Mucosa of rectum (tissue), 2 donors: ENCODE measurements around the gene CACNA1A.
"Not testable (repeated sequence)": the region's sequence is repeated elsewhere in the genome, so short reads cannot be mapped to it uniquely, and the experiment has no call there.

Source experiments
- H3K27ac ChIP-seq, 2 donors: one replicate each; pipeline ENCODE4 v1.7.0; 2013; ENCODE audit warnings: inconsistent platforms in 2 of 2, low read depth in 2 of 2, low read length in 2 of 2
- H3K27me3 ChIP-seq, 2 donors: one replicate each; pipeline ENCODE4 v1.7.0; 2013; ENCODE audit warnings: low read length in 2 of 2; ENCODE audit not compliant: control insufficient read depth in 2 of 2, insufficient read depth in 2 of 2
- H3K36me3 ChIP-seq, 2 donors: one replicate each; pipeline ENCODE4 v1.7.0; 2013; ENCODE audit warnings: low read length in 2 of 2; ENCODE audit not compliant: control insufficient read depth in 2 of 2, insufficient read depth in 2 of 2
- H3K4me1 ChIP-seq, 2 donors: one replicate each; pipeline ENCODE4 v1.7.0; 2013; ENCODE audit warnings: low read length in 2 of 2, mild to moderate bottlenecking in 1 of 2; ENCODE audit not compliant: control insufficient read depth in 2 of 2, insufficient read depth in 2 of 2
- H3K4me3 ChIP-seq, 2 donors: one replicate each; pipeline ENCODE4 v1.7.0; 2013; ENCODE audit warnings: low read length in 2 of 2
- H3K9ac ChIP-seq, 2 donors: one replicate each; pipeline ENCODE4 v1.7.0; 2013; ENCODE audit warnings: low read length in 2 of 2, low read depth in 1 of 2, mild to moderate bottlenecking in 1 of 2
- H3K9me3 ChIP-seq, 2 donors: one replicate each; pipeline ENCODE4 v1.7.0; 2013; ENCODE audit warnings: low read length in 2 of 2; ENCODE audit not compliant: control insufficient read depth in 2 of 2
- donor health status: healthy.
- donor health status: Normal muscosa, but diverticular disease.

The CACNA1A gene

GRCh38 chr19:13189600-13189999 lies 316.7 kb downstream of the CACNA1A start:
- peaks cover 4 to 8% of the 10 kb centered on the region in 2 donors for H3K4me1 ChIP-seq
- no peaks in the 10 kb centered on the region for H3K9me3 ChIP-seq
- no peaks in the 10 kb centered on the region for H3K27me3 ChIP-seq
- H3K4me3 ChIP-seq = no peak overlapping the region
- H3K27ac ChIP-seq = no peak overlapping the region
- no peak overlapping the region for H3K9ac ChIP-seq
- no peaks in the 10 kb centered on the region for H3K36me3 ChIP-seq

- Histone ChIP-seq H3K4me3 (no peak overlapping the region), H3K36me3 (no peaks in the 10 kb centered on the region), H3K27me3 (no peaks in the 10 kb centered on the region), H3K9ac (no peak overlapping the region), H3K27ac (no peak overlapping the region), H3K9me3 (no peaks in the 10 kb centered on the region), H3K4me1 (peaks cover 4 to 5% of the 10 kb centered on the region in 2 donors)
These were observed 318.9 kb downstream of the CACNA1A start for GRCh38 chr19:13187419-13187818.

- not testable (repeated sequence) for H3K4me1 ChIP-seq, H3K27me3 ChIP-seq, H3K9ac ChIP-seq, H3K9me3 ChIP-seq, H3K36me3 ChIP-seq, H3K27ac ChIP-seq, H3K4me3 ChIP-seq
These were observed 319.6 kb downstream of the CACNA1A start for GRCh38 chr19:13186688-13187087.

GRCh38 chr19:13185763-13186657 lies 320.3 kb downstream of the CACNA1A start:
- H3K36me3 ChIP-seq, H3K4me3 ChIP-seq, H3K4me1 ChIP-seq, H3K9me3 ChIP-seq, H3K27me3 ChIP-seq, H3K27ac ChIP-seq, H3K9ac ChIP-seq: not testable (repeated sequence)

GRCh38 chr19:13184926-13185325 lies 321.4 kb downstream of the CACNA1A start:
- H3K27ac ChIP-seq, H3K4me1 ChIP-seq, H3K36me3 ChIP-seq, H3K9ac ChIP-seq, H3K27me3 ChIP-seq, H3K4me3 ChIP-seq, H3K9me3 ChIP-seq: not testable (repeated sequence)

GRCh38 chr19:13181747-13182388 lies 324.4 kb downstream of the CACNA1A start:
- Histone ChIP-seq H3K9me3 (no peaks in the 10 kb centered on the region), H3K4me3 (no peak overlapping the region), H3K27ac (peak overlapping the region in 1 of 2 donors; percentile 5), H3K27me3 (no peaks in the 10 kb centered on the region), H3K36me3 (no peaks in the 10 kb centered on the region), H3K9ac (no peak overlapping the region), H3K4me1 (peaks cover 6 to 9% of the 10 kb centered on the region in 2 donors)

- peaks cover 10% of the 10 kb centered on the region in 2 donors for H3K4me1 ChIP-seq
- H3K9ac ChIP-seq, H3K4me3 ChIP-seq, H3K27me3 ChIP-seq, H3K9me3 ChIP-seq, H3K36me3 ChIP-seq, H3K27ac ChIP-seq: not testable (repeated sequence)
These were observed 328.0 kb downstream of the CACNA1A start for GRCh38 chr19:13178291-13178690.

- not testable (repeated sequence) for H3K4me3 ChIP-seq, H3K9me3 ChIP-seq, H3K27me3 ChIP-seq, H3K9ac ChIP-seq, H3K27ac ChIP-seq, H3K36me3 ChIP-seq
- peaks cover 14 to 16% of the 10 kb centered on the region in 2 donors for H3K4me1 ChIP-seq
These were observed 328.7 kb downstream of the CACNA1A start for GRCh38 chr19:13177584-13177983.

- Histone ChIP-seq H3K36me3 (no peaks in the 10 kb centered on the region), H3K27me3 (no peaks in the 10 kb centered on the region), H3K9ac (no peak overlapping the region), H3K4me1 (peaks cover 13 to 18% of the 10 kb centered on the region in 2 donors), H3K4me3 (no peak overlapping the region), H3K9me3 (no peaks in the 10 kb centered on the region), H3K27ac (no peak overlapping the region)
These were observed 329.9 kb downstream of the CACNA1A start for GRCh38 chr19:13176345-13176744.

GRCh38 chr19:13173139-13173737 lies 333.0 kb downstream of the CACNA1A start:
- Histone ChIP-seq H3K9me3 (no peaks in the 10 kb centered on the region), H3K4me1 (peaks cover 19 to 34% of the 10 kb centered on the region in 2 donors), H3K4me3 (no peak overlapping the region), H3K27me3 (no peaks in the 10 kb centered on the region), H3K27ac (no peak overlapping the region), H3K9ac (no peak overlapping the region), H3K36me3 (no peaks in the 10 kb centered on the region)
